Brain pericyte (primary cell): ENCODE measurements around the gene IL22RA1.

Source experiments
- DNase-seq: peaks from one replicate; pipeline ENCODE4 v3.0.0-alpha.2; 2012; ENCODE audit warnings: low read depth, low spot score

Gene IL22RA1

GRCh38 chr1:24096739-24097103 lies 46.2 kb downstream of the IL22RA1 start:
- no peak for DNase-seq

GRCh38 chr1:24096009-24096738 lies 46.8 kb downstream of the IL22RA1 start:
- DNase-seq: no peak

GRCh38 chr1:24095140-24095859 lies 47.6 kb downstream of the IL22RA1 start:
- no peak for DNase-seq

- DNase-seq: no peak
Measured at GRCh38 chr1:24094554-24094953, 48.4 kb downstream of the IL22RA1 start.

GRCh38 chr1:24093732-24094131 lies 49.2 kb downstream of the IL22RA1 start:
- DNase-seq: no peak

- DNase-seq: no peak
Measured at GRCh38 chr1:24092979-24093378, 50.0 kb downstream of the IL22RA1 start.

- DNase-seq: no peak
Measured at GRCh38 chr1:24091971-24092482, 50.9 kb downstream of the IL22RA1 start.

GRCh38 chr1:24090736-24091135 lies 52.2 kb downstream of the IL22RA1 start:
- DNase-seq: no peak

- DNase-seq: no peak
Measured at GRCh38 chr1:24089743-24090555, 53.0 kb downstream of the IL22RA1 start.

- DNase-seq: no peak
Measured at GRCh38 chr1:24089027-24089742, 53.8 kb downstream of the IL22RA1 start.

- DNase-seq: no peak
Measured at GRCh38 chr1:24086466-24086865, 56.5 kb downstream of the IL22RA1 start.

GRCh38 chr1:24085546-24085945 lies 57.4 kb downstream of the IL22RA1 start:
- DNase-seq: no peak

GRCh38 chr1:24085007-24085406 lies 57.9 kb downstream of the IL22RA1 start:
- no peak for DNase-seq

GRCh38 chr1:24084050-24084449 lies 58.9 kb downstream of the IL22RA1 start:
- no peak for DNase-seq

- DNase-seq: no peak
Measured at GRCh38 chr1:24082372-24082771, 60.6 kb downstream of the IL22RA1 start.

GRCh38 chr1:24081190-24081589 lies 61.8 kb downstream of the IL22RA1 start:
- DNase-seq: no peak

GRCh38 chr1:24080131-24080530 lies 62.8 kb downstream of the IL22RA1 start:
- DNase-seq: no peak

GRCh38 chr1:24077278-24077978 lies 65.5 kb downstream of the IL22RA1 start:
- DNase-seq: no peak

GRCh38 chr1:24075946-24076345 lies 67.0 kb downstream of the IL22RA1 start:
- no peak for DNase-seq

GRCh38 chr1:24075590-24075854 lies 67.4 kb downstream of the IL22RA1 start:
- DNase-seq: no peak
